CD4-positive, alpha-beta T cell treated with Interleukin-6 at 100 ng/mL for 8 hours (primary cell): ENCODE results near the gene RNF215.

Source experiments
- DNase-seq: peaks from one replicate; pipeline ENCODE4 v3.0.0-alpha.2; 2020; ENCODE audit warnings: mixed read lengths, low spot score

Gene RNF215

DNA sequence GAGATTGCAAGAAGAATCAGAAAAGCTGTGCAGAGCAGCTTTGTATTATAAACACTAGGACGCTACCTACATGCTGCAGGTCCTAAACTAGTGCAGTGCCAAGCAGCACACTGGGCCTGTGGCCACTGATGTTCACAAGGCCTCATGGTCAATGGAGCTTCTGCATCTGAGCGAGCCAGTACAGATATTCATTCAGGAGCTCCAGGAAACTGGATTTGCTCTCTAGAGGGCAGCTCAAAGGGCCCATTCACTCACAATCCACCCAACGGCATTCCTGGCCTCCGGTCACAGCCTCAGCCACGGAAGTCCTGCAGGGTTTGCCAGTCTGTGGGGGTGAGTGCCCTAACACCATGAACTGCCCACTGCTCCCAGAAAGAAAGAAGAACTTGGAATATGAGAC is 54.7 kb downstream of the RNF215 start:
- no peak for DNase-seq
